GM12878 (cell line): ENCODE data around the gene SYTL1. TPM values are rescaled to one million over a fixed set of nuclear protein-coding genes. Genes with fewer than 3 reads are reported as not detected.
A peak's percentile ranks its signal among the peaks of the same experiment; 100 is the strongest.

Experiments
- ATAC-seq: fragments of 200-7000 bp; cut with Tn5 transposase; 3 replicates; pipeline ENCODE4 v1.9.1; 2020; ENCODE audit warnings: mild to moderate bottlenecking, moderate library complexity
- BruUV-seq: library from RNA; stranded (reverse); fragments of 400-500 nt; replicated peaks from 2 replicates; lab custom pipeline; 2021; lab: Mats Ljungman, UMichigan
- CTCF ChIA-PET: fragments of 300-600 bp; sonication (Branson Sonifier 250); formaldehyde crosslinking; extraction: SDS; loops from one replicate; lab custom pipeline; 2021; ENCODE audit warnings: inconsistent platforms; lab: Yijun Ruan, JAX
- POLR2A ChIA-PET: fragments of 350-600 bp; formaldehyde crosslinking; extraction: SDS; loops from one replicate; lab custom pipeline; 2021; ENCODE audit warnings: inconsistent platforms; lab: Charles Lee
- RAD21 ChIA-PET: fragments of 300-600 bp; sonication (Branson Sonifier 250); formaldehyde crosslinking; loops from one replicate; lab custom pipeline; 2023; ENCODE audit warnings: antibody characterized with exemption; ENCODE audit not compliant: unreplicated experiment; lab: Charles Lee
- SMC1A ChIA-PET: fragments of 300-600 bp; sonication (Branson Sonifier 250); formaldehyde crosslinking; loops from one replicate; lab custom pipeline; 2023; ENCODE audit not compliant: unreplicated experiment, uncharacterized antibody; lab: Charles Lee
- DNase-seq: peaks from one replicate; pipeline ENCODE4 v3.0.0-alpha.2; 2011; ENCODE audit warnings: low read depth, low spot score
- FAIRE-seq: peaks from 3 replicates; lab custom pipeline; 2011; peaks lifted over from hg19 to GRCh38; lab: Jason Lieb, UNC
- H2AFZ ChIP-seq: 2 replicates; pipeline ENCODE4 v1.6.0; 2011; ENCODE audit warnings: low read depth, low read length, control low read depth; ENCODE audit not compliant: control insufficient read depth
- H3K27ac ChIP-seq: 2 replicates; pipeline ENCODE4 v1.5.1; 2011; ENCODE audit warnings: control low read depth; ENCODE audit not compliant: control insufficient read depth, insufficient read depth
- H3K27me3 ChIP-seq, 2 experiments: replicated peaks in 1 of 2; 2 replicates each; pipeline versions ENCODE4 v1.6.0 to v1.6.1; 2011; ENCODE audit warnings: low read length in 1 of 2; ENCODE audit not compliant: control insufficient read depth in 2 of 2, insufficient read depth in 2 of 2
- H3K36me3 ChIP-seq, 2 experiments: 2 replicates each; pipeline ENCODE4 v1.5.1; 2011; ENCODE audit warnings: low read length in 1 of 2; ENCODE audit not compliant: control insufficient read depth in 2 of 2, insufficient read depth in 2 of 2
- H3K4me1 ChIP-seq: 2 replicates; pipeline ENCODE4 v1.6.1; 2011; ENCODE audit warnings: mild to moderate bottlenecking, low read length, moderate library complexity, mixed read lengths; ENCODE audit not compliant: control insufficient read depth, insufficient read depth
- H3K4me2 ChIP-seq: 2 replicates; pipeline ENCODE4 v1.6.0; 2011; ENCODE audit warnings: control low read depth; ENCODE audit not compliant: control insufficient read depth, insufficient read depth
- H3K4me3 ChIP-seq: fragments of 200-600 bp; sonication (generic); 2 replicates; pipeline ENCODE4 v1.5.1; 2016
- H3K79me2 ChIP-seq: 2 replicates; pipeline ENCODE4 v1.6.0; 2011; ENCODE audit warnings: low read length; ENCODE audit not compliant: control insufficient read depth, insufficient read depth
- H3K9ac ChIP-seq: 2 replicates; pipeline ENCODE4 v1.8.0; 2011; ENCODE audit warnings: low read length, control low read depth, mixed read lengths; ENCODE audit not compliant: control insufficient read depth, insufficient read depth
- H3K9me3 ChIP-seq: replicated peaks from 3 replicates; pipeline ENCODE4 v1.5.1; 2011; ENCODE audit warnings: mild to moderate bottlenecking, low read length; ENCODE audit not compliant: control insufficient read depth, insufficient read depth
- H4K20me1 ChIP-seq: 2 replicates; pipeline ENCODE4 v1.6.0; 2011; ENCODE audit not compliant: control insufficient read depth, insufficient read depth
- ATF7 ChIP-seq: fragments of 450-650 bp; IDR thresholded peaks from 2 replicates; pipeline ENCODE4 v1.6.1; 2016; ENCODE audit warnings: low read depth, mild to moderate bottlenecking
- BACH1 ChIP-seq: fragments of 450-650 bp; IDR thresholded peaks from 2 replicates; pipeline ENCODE4 v1.6.1; 2017; ENCODE audit warnings: mild to moderate bottlenecking, borderline replicate concordance
- BHLHE40 ChIP-seq, 2 experiments: fragments of 450-650 bp in 1 of 2; IDR thresholded peaks; 2 replicates each; pipeline ENCODE4 v1.6.1; 2011 to 2017; ENCODE audit warnings: low read depth in 2 of 2, borderline replicate concordance in 1 of 2, improper control_type of control experiment in 1 of 2, low read length in 1 of 2, mild to moderate bottlenecking in 1 of 2
- BMI1 ChIP-seq: fragments of 450-650 bp; IDR thresholded peaks from 2 replicates; pipeline ENCODE4 v1.6.1; 2016; ENCODE audit warnings: mild to moderate bottlenecking, moderate library complexity, borderline replicate concordance
- CBX5 ChIP-seq: sonication (generic); IDR thresholded peaks from 2 replicates; pipeline ENCODE4 v1.6.1; 2016; ENCODE audit warnings: low read depth, moderate library complexity, mild to moderate bottlenecking, inconsistent platforms
- HDGF ChIP-seq: fragments of 450-650 bp; IDR thresholded peaks from 2 replicates; pipeline ENCODE4 v1.6.1; 2016; ENCODE audit warnings: antibody characterized with exemption
- IRF4 ChIP-seq: IDR thresholded peaks from 2 replicates; pipeline ENCODE4 v1.6.1; 2011; ENCODE audit warnings: low read depth, low read length
- LARP7 ChIP-seq: fragments of 450-650 bp; IDR thresholded peaks from 2 replicates; pipeline ENCODE4 v1.6.1; 2017; ENCODE audit warnings: mild to moderate bottlenecking
- RAD21 ChIP-seq: IDR thresholded peaks from 2 replicates; pipeline ENCODE4 v1.6.1; 2011; ENCODE audit warnings: mild to moderate bottlenecking, low read depth, low read length, moderate library complexity; ENCODE audit not compliant: insufficient read depth
- RUNX3 ChIP-seq: IDR thresholded peaks from 2 replicates; pipeline ENCODE4 v1.6.1; 2012; ENCODE audit warnings: low read length, inconsistent platforms
- SMC3 ChIP-seq: IDR thresholded peaks from 2 replicates; pipeline ENCODE4 v1.6.1; 2011; ENCODE audit warnings: low read length, improper control_type of control experiment, borderline replicate concordance
- SPI1 ChIP-seq: IDR thresholded peaks from 2 replicates; pipeline ENCODE4 v1.6.1; 2011; ENCODE audit warnings: low read depth, mild to moderate bottlenecking, low read length, moderate library complexity, borderline replicate concordance; ENCODE audit not compliant: insufficient read depth
- WRNIP1 ChIP-seq: IDR thresholded peaks from 2 replicates; pipeline ENCODE4 v1.6.1; 2011; ENCODE audit warnings: low read depth, low read length, improper control_type of control experiment, borderline replicate concordance
- ZNF207 ChIP-seq: fragments of 450-650 bp; IDR thresholded peaks from 2 replicates; pipeline ENCODE4 v1.6.1; 2014; ENCODE audit warnings: antibody characterized with exemption, mild to moderate bottlenecking, borderline replicate concordance
- ZNF24 ChIP-seq: fragments of 450-650 bp; IDR thresholded peaks from 2 replicates; pipeline ENCODE4 v1.6.1; 2017; ENCODE audit warnings: antibody characterized with exemption, mild to moderate bottlenecking
- WGBS: methylation state at CpG from one replicate; pipeline ENCODE4 v1.1.6; 2016; ENCODE audit warnings: low lambda C conversion rate; ENCODE audit not compliant: insufficient replicate concordance, insufficient coverage; ENCODE audit errors: missing lambda C conversion rate; 5-methylcytosine and 5-hydroxymethylcytosine counted together
- in situ Hi-C: fragments of 300-500 bp; cut with MboI; formaldehyde crosslinking; loops from 9 replicates; pipeline ENCODE4 v1.14.3; 2018; ENCODE audit warnings: mixed read lengths
- intact Hi-C: fragments of 100-400 bp; cut with micrococcal nuclease; formaldehyde crosslinking; loops from one replicate; pipeline ENCODE4 v1.14.2; 2022; ENCODE audit not compliant: unreplicated experiment
- polyA plus RNA-seq, 11 experiments: library from polyadenylated mRNA; depleted of rRNA in 4 of 11; unstranded in 6 of 11; stranded (reverse) in 5 of 11; fragments of >200 nt; fragmentation: Nextera tagmentation in 4 of 11; fragmentation: Illumina TruSeq in 1 of 11; extraction: Ambion mirVana in 4 of 11; extraction: Trizol in 1 of 11; gene quantifications; 1 replicate in 1 of 11; 2 replicates in 10 of 11; pipeline versions ENCODE4 v1.2.1 to v1.2.3, GENCODE V29; 2011 to 2016; ENCODE audit warnings: inconsistent platforms in 2 of 11, missing spikeins in 2 of 11, low read depth in 1 of 11
- total RNA-seq, 4 experiments: library from RNA; depleted of rRNA in 3 of 4; stranded (reverse); fragments of >200 nt in 3 of 4; fragmentation: Illumina TruSeq in 1 of 4; extraction: Trizol in 1 of 4; gene quantifications; 2 replicates each; pipeline versions ENCODE4 v1.2.1 to v1.2.3, GENCODE V29; 2013 to 2021
- TF ChIP-seq, protein P1 (sequence below), 3 experiments: IDR thresholded peaks in 2 of 3; conservative IDR thresholded peaks in 1 of 3; 2 replicates each; pipeline ENCODE4 v1.5.1; 2011; ENCODE audit warnings: low read depth in 3 of 3, low read length in 3 of 3, mild to moderate bottlenecking in 3 of 3, control low read depth in 2 of 3, moderate library complexity in 2 of 3, inconsistent platforms in 1 of 3, mixed read lengths in 1 of 3; ENCODE audit not compliant: control insufficient read depth in 2 of 3, insufficient read depth in 1 of 3; ENCODE audit errors: extremely low read depth in 1 of 3
- TF ChIP-seq, protein P2 (sequence below): fragments of 450-650 bp; IDR thresholded peaks from 2 replicates; pipeline ENCODE4 v1.6.1; 2017; ENCODE audit warnings: mild to moderate bottlenecking, moderate library complexity

The SYTL1 gene
- total and polyA plus RNA-seq, 10 of the 15 experiments (the other 5 are each of a cell fraction or from before 2014, with no cell fraction given): 0.72 to 45.6 (median 14.8) TPM

DNA sequence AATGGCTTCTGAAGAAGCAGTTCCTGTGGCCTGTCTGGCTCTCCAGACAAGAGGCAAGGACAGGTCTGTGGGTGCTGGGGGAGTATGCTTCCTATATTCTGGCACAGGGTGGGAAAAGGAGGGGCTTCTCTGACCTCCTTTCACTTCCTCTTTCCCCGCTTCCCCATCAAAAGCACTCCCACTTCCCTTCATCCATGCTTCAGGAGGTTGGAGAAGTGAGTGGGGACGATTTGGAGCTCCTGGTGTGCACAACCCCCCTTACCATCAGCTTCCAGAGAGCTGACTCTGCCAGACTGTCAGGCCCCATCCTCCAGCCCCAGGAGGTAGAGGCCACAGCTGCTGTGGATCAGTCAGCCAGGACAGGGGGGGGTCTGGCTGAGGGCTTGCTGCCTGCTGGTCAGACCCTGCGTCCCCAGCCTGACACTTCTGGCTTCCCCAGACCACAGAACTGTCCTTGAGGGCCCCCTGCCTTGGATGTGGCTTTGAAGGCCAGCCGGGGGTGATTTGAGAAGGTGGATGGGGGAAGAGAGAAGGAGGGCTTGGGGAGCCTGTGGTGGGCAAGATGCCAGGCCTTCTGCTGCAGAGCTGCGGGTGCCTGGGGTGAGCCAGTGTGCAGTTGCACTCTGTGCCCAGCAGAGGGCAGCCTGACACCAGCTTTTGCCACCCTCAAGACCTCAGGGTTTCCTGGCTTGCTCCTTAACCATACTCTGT, 41.3 kb upstream of the SYTL1 start:
- Histone ChIP-seq H3K4me2 (no peak overlapping the region), H3K79me2 (no peaks in the 10 kb centered on the region), H3K9me3 (no peaks in the 10 kb centered on the region), H3K4me1 (peaks cover 5% of the 10 kb centered on the region), H3K27ac (no peak overlapping the region; the same call in 1 of the 2 replicates), H3K27me3 (no peaks in the 10 kb centered on the region), H4K20me1 (no peaks in the 10 kb centered on the region), H3K9ac (no peak overlapping the region), H3K36me3 (peaks cover 4 to 8% of the 10 kb centered on the region in 2 experiments; a peak in 3 of 4 replicates), H3K4me3 (no peak overlapping the region), H2AFZ (no peak overlapping the region)
- intact Hi-C loops: loop anchor here (1.0 to 2.0 kb wide), 3 partner anchors 88 to 362 kb away; partner anchors contain the start of gene AHDC1
- FAIRE-seq (peak; percentile 95), DNase-seq (peak; percentile 32), ATAC-seq (peak; percentile 96)
- no TSS peak for BruUV-seq
- ChIA-PET CTCF (interaction anchor here (0.6 to 13.1 kb wide), 39 partner anchors 8 to 473 kb away, joined by 3 to 265 read pairs (median 5); partner anchors contain the start of genes AHDC1, CD164L2, FCN3 and GPR3), POLR2A (interaction anchor here (0.5 to 0.7 kb wide), 2 partner anchors 135 to 176 kb away, joined by 3 to 4 read pairs; no protein-coding TSS in a partner anchor), RAD21 (interaction anchor here (0.6 to 7.5 kb wide), 20 partner anchors 26 to 369 kb away, joined by 3 to 103 read pairs (median 5); no protein-coding TSS in a partner anchor), SMC1A (interaction anchor here (1.0 to 5.5 kb wide), 8 partner anchors 11 to 306 kb away, joined by 3 to 54 read pairs (median 6); no protein-coding TSS in a partner anchor)
- WGBS: 38% methylated on average over 5 of the region's 5 CpGs
- in situ Hi-C loops: loop anchor here (5.0 kb wide), 3 partner anchors 92 to 362 kb away; partner anchors contain the start of gene GPR3
- TF ChIP-seq IRF4 (0 out of 2 replicates have a peak, but pooled peaks have one; percentile 17), CBX5 (no peak), ZNF207 (0 out of 2 replicates have a peak, but pooled peaks have one; percentile 49), LARP7 (peak; percentile 34; the same call in 1 of the 2 replicates), HDGF (peak; percentile 83; the same call in 1 of the 2 replicates), WRNIP1 (0 out of 2 replicates have a peak, but pooled peaks have one; percentile 44), RAD21 (peak; percentile 92), SMC3 (peak; percentile 96), BACH1 (no peak), RUNX3 (peak; percentile 51), BMI1 (no peak), ZNF24 (no peak), BHLHE40 (IDR thresholded peaks at IDR 0.05; ENCODE audit: borderline replicate concordance in 1 of 2, low read depth in 2 of 2, low read length in 1 of 2) (peak in 1 of 2 experiments; percentile 36; a peak in 1 of 4 replicates), SPI1 (peak; percentile 65), ATF7 (no peak)
- TF ChIP-seq, protein P1, sequence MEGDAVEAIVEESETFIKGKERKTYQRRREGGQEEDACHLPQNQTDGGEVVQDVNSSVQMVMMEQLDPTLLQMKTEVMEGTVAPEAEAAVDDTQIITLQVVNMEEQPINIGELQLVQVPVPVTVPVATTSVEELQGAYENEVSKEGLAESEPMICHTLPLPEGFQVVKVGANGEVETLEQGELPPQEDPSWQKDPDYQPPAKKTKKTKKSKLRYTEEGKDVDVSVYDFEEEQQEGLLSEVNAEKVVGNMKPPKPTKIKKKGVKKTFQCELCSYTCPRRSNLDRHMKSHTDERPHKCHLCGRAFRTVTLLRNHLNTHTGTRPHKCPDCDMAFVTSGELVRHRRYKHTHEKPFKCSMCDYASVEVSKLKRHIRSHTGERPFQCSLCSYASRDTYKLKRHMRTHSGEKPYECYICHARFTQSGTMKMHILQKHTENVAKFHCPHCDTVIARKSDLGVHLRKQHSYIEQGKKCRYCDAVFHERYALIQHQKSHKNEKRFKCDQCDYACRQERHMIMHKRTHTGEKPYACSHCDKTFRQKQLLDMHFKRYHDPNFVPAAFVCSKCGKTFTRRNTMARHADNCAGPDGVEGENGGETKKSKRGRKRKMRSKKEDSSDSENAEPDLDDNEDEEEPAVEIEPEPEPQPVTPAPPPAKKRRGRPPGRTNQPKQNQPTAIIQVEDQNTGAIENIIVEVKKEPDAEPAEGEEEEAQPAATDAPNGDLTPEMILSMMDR (IDR thresholded peaks at IDR 0.05 in 2 of 3, conservative IDR thresholded peaks at IDR 0.05 in 1 of 3; ENCODE audit: control insufficient read depth in 2 of 3, extremely low read depth in 1 of 3, insufficient read depth in 1 of 3, low read depth in 3 of 3, low read length in 3 of 3): peak; percentile 99; a peak in 5 of 6 replicates
- TF ChIP-seq, protein P2, sequence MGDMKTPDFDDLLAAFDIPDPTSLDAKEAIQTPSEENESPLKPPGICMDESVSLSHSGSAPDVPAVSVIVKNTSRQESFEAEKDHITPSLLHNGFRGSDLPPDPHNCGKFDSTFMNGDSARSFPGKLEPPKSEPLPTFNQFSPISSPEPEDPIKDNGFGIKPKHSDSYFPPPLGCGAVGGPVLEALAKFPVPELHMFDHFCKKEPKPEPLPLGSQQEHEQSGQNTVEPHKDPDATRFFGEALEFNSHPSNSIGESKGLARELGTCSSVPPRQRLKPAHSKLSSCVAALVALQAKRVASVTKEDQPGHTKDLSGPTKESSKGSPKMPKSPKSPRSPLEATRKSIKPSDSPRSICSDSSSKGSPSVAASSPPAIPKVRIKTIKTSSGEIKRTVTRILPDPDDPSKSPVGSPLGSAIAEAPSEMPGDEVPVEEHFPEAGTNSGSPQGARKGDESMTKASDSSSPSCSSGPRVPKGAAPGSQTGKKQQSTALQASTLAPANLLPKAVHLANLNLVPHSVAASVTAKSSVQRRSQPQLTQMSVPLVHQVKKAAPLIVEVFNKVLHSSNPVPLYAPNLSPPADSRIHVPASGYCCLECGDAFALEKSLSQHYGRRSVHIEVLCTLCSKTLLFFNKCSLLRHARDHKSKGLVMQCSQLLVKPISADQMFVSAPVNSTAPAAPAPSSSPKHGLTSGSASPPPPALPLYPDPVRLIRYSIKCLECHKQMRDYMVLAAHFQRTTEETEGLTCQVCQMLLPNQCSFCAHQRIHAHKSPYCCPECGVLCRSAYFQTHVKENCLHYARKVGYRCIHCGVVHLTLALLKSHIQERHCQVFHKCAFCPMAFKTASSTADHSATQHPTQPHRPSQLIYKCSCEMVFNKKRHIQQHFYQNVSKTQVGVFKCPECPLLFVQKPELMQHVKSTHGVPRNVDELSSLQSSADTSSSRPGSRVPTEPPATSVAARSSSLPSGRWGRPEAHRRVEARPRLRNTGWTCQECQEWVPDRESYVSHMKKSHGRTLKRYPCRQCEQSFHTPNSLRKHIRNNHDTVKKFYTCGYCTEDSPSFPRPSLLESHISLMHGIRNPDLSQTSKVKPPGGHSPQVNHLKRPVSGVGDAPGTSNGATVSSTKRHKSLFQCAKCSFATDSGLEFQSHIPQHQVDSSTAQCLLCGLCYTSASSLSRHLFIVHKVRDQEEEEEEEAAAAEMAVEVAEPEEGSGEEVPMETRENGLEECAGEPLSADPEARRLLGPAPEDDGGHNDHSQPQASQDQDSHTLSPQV: 0 out of 2 replicates have a peak, but pooled peaks have one; percentile 19
